ELF-1 (cell line): Measurements from ENCODE around the gene PHKB.
"Not testable (repeated sequence)": the region's sequence is repeated elsewhere in the genome, so short reads cannot be mapped to it uniquely, and the experiment has no call there.

Experiments
- DNase-seq: peaks from one replicate; pipeline ENCODE4 v3.0.0-alpha.2; 2016; ENCODE audit warnings: low read depth, low spot score

PHKB gene

GRCh38 chr16:47460711-47461597 lies at the start of gene PHKB, which contains the start of gene ITFG1:
Gene PHKB (plus strand): TSS chr16:47461331. CDS start chr16:47461351, 20 bp downstream.
Gene ITFG1 (minus strand): TSS chr16:47461063. CDS start chr16:47461045, 18 bp downstream.
- peak; percentile 96 for DNase-seq

- no peak for DNase-seq
Measured at GRCh38 chr16:47413041-47413440, 48.1 kb upstream of the PHKB start.

GRCh38 chr16:47416869-47417268 lies 44.3 kb upstream of the PHKB start:
- no peak for DNase-seq

DNA sequence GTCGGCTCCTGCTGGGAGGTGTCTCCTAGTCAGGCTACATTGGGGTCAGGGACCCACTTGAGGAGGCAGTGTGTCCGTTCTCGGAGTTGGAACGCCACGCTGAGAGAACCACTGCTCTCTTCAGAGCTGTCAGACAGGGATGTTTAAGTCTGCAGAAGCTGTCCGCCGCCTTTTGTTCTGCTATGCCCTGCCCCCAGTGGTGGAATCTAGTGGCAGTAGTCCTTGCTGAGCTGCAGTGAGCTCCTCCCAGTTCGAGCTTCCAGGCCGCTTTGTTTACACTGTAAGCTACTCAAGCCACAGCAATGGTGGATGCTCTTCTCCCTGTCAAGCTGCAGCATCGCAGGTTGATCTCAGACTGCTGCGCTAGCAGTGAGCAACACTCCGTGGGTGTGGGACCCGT lies 36.3 kb upstream of the PHKB start:
- DNase-seq, result peak; percentile 87

DNA sequence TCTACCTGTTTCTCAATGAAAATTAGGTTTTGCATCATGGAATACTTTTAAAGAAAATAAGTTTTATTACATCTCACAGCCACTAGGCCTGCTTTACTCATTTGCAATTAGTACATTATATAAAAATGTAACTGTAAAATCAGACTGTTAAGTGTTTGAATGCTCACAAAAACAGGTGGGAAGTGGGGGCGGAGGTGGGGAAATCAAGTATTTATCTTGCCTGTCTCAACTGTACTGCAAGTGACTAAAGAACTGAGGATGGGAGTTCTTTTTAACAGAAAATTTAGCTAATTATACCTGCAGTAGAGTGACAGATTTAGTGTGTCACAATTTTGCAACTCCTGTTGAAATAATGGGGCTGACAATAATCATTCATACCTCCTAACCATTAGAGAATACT lies 34.3 kb upstream of the PHKB start:
- DNase-seq, result no peak

DNA sequence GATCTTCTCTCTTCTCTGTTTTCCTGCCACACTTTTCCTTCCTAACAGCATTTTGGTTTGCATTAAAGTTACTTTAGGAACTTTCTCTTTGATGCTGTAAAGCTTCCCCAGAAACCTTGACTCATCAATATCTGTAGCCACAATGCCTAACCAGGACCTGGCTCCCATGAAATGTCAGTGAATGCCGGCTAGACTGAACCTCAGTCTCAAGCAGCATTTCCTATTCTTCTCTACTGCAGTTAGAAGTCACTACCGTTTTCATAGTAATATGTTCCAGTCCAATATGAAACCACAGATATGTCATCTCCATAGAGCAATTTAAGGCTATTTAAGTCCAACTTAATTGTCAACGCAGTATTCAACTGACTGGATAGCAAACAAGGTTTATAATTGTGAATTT lies 29.2 kb upstream of the PHKB start:
- no peak for DNase-seq

DNA sequence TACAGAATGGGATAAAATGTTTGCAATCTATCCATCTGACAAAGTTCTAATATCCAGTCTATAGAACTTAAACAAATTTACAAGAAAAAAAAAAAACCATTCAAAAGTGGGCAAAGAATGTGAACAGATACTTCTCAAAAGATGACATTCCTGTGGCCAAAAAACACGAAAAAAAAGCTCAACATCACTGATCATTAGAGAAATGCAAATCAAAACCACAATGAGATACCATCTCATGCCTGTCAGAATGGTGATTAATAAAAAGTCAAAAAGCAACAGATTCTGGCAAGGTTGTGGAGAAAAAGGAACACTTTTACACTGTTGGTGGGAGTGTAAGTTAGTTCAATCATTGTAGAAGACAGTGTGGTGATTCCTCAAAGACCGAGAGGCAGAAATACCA lies 26.9 kb upstream of the PHKB start:
- DNase-seq, result not testable (repeated sequence)

- not testable (repeated sequence) for DNase-seq
Measured at GRCh38 chr16:47440066-47440465, 21.1 kb upstream of the PHKB start.

DNA sequence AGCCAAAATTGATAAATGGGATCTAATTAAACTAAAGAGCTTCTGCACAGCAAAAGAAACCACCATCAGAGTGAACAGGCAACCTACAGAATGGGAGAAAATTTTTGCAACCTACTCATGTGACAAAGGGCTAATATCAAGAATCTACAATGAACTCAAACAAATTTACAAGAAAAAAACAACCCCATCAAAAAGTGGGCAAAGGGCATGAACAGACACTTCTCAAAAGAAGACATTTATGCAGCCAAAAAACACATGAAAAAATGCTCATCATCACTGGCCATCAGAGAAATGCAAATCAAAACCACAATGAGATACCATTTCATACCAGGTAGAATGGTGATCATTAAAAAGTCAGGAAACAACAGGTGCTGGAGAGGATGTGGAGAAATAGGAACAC lies 18.2 kb upstream of the PHKB start:
- not testable (repeated sequence) for DNase-seq

- DNase-seq, result no peak
Measured at GRCh38 chr16:47446431-47446830, 14.7 kb upstream of the PHKB start.

GRCh38 chr16:47448830-47449575 lies 12.1 kb upstream of the PHKB start:
- no peak for DNase-seq

- DNase-seq, result no peak
Measured at GRCh38 chr16:47449788-47450187, 11.3 kb upstream of the PHKB start.

- no peak for DNase-seq
Measured at GRCh38 chr16:47458331-47458730, 2.8 kb upstream of the PHKB start.

GRCh38 chr16:47459603-47460002 lies 1.5 kb upstream of the PHKB start:
- no peak for DNase-seq

DNA sequence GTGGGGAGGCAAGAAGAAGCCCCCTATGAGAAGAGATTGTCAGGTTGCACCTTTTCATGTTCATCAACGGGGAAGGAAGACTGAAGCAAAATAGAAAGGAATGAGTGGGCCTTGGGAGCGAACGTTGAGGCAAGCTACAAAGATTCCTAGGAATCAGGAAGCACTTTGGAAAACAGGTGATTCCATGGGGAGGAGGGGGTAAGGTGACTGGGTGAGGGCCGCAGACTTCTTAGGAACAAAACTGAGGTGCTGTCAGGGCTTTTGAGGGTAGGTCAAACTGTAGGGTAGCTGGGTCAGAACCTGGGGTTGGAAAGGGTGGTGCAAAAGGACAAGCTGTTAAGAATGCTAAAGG lies 796 bp upstream of the PHKB start:
- DNase-seq, result peak; percentile 14

DNA sequence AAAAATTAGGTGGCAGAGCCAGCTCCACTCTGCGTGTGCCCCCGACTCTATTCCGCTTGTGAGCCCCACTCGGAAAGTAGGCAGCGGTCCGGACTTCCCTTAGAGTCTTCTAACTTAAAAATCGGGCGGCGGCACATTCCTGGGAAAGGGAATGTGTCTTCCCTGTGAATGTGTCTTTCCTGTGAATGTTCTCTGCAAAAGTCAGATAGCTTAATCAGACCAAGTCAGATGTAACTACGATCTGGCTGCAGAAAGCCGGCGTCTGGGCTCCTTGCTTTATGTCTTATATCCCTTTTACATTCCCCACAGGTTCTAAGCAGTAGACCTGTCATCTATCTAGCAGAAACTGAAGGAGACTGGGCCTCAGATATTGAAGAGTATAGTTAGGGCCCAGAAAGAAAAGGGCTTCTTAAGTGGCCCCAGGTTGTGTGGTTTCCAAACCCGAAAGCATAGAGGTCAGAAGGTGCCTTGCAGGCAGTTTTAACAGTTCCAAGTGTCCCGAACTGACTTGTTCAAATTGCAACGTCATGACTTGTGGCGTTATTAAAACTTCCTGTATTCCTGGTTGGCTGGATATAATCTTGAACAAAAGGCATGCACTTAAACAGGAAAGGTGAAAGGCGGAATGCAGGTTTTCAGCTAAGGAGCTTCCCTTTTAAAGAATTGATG lies 601 bp downstream of the PHKB start:
- peak; percentile 56 for DNase-seq

DNA sequence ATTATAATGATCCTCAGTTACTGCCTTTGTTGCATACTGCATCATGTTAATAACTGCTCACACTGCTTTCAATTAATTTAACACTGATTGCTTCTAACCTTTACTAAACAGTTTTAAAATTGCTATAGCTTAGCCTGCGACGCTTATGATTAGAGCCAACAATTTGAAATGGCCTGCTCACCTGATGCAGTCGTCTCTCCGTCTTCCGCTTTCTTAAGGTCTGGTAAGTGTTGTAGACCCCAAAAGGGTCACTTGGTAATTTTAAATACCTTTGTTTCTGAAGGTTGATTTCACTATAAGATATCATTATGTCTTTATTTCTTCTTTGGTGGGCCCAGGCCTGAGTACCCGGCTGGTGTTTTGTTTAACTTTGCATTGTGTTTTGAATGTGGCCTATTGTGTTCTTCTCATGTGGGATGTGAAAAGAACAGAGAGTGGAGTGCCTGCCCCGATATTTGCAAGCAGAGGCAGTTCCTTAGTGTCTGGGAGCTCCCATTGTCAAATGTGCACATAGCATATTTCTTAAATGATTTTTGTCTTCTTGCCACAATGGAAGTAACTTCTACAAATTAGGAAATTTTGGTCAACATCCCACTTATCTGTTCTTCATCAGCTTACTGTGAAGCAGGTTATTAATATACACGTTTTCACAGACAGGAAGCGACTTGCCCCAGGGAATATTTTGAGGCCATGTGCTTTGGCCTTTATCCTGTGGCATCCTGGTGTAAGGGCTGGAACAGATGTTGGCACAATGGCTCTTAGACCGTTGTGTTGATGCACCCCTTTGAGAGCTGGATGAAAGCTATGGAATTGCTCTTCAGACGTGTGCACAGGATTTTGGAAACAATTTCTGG lies 2.9 kb downstream of the PHKB start:
- no peak for DNase-seq

DNA sequence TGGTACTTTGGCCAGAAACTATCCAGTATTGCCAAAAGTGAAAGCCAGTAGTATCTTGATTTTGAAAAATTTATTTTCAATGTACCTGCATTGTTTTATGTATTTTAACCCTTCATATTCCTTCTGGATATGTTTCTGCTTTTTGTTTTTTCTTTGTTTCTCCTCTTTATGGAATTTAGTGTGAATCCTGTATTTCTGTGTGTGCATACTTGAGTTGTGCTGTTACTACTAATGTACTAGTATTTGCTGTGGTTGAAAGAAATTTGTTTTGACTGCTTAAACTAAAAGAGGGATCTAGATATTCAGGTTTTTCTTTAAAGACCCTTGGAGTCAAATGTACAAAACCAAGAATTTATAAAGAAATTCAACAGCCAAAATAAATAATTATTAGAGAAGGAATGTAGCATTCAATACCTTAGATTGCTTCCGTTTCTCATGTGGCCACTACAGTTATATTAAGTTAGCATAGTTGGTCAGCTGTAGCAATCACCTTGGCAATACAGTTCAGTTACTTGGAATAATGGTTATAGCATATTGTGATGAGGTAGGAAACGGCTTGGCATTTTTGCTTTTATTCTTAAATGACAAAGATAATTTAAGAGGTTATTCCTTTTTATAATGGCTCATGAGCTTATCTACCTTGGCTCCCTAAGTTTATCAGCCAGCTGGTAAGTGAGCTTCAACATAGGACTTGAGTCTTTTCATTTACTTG lies 4.9 kb downstream of the PHKB start:
- no peak for DNase-seq

GRCh38 chr16:47467501-47467900 lies 6.4 kb downstream of the PHKB start:
- no peak for DNase-seq

GRCh38 chr16:47468070-47468689 lies 7.0 kb downstream of the PHKB start:
- peak; percentile 32 for DNase-seq
